ENCODE measurements around the gene EXOC2. TPM values are rescaled to one million over a fixed set of nuclear protein-coding genes. Genes with fewer than 3 reads are reported as not detected.

EXOC2 gene
- total RNA-seq, 1 experiment from 2014 or later: 62.4 TPM

- DNase-seq (ENCODE audit: low spot score): no peak
Observed at GRCh38 chr6:494394-494793, 198.5 kb downstream of the EXOC2 start.

DNA sequence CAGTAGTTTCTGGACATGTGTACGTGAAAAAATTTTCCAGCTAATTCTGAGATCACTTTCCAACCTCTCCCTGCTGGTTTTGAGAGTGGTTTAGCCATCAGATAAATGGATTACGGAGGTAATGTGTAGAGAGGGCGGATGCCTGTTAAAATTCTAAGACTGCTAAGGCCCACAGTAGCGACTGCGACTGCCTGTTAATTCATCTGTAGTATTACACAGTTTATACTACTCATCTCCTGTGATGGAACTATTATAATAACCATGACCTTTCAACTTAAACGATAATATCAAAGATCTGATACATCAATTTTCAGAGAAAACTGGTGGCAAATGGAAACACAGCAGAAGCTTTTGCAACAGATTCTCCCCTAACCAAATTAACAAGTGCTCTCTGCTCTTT lies 199.1 kb downstream of the EXOC2 start:
- no peak for DNase-seq (ENCODE audit: low spot score)

- no peak for DNase-seq (ENCODE audit: low spot score)
Observed at GRCh38 chr6:492816-493414, 200.0 kb downstream of the EXOC2 start.

GRCh38 chr6:492178-492577 lies 200.8 kb downstream of the EXOC2 start:
- no peak for DNase-seq (ENCODE audit: low spot score)

GRCh38 chr6:491233-491632 lies 201.7 kb downstream of the EXOC2 start:
- DNase-seq (ENCODE audit: low spot score): no peak

- DNase-seq (ENCODE audit: low spot score): no peak
Observed at GRCh38 chr6:490251-491037, 202.5 kb downstream of the EXOC2 start.

DNA sequence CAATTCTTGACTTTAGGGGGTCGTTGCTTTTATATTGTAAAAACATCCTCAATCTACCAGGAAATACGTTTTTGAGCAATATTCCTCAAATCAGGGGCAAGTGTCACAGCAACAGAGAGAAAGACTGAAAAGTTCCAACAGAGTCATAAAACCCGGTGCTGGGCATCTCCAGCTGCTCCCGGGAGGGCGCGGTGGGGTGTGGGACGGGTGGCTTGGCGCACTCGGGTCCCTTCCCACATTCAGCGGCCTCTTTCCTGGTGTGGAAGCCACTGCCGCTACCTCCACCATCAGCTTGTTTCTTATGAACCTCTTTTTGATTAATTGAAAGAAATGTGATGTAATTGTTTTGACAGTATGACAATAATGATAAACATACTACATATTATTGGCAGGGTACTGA lies 203.2 kb downstream of the EXOC2 start:
- no peak for DNase-seq (ENCODE audit: low spot score)

DNA sequence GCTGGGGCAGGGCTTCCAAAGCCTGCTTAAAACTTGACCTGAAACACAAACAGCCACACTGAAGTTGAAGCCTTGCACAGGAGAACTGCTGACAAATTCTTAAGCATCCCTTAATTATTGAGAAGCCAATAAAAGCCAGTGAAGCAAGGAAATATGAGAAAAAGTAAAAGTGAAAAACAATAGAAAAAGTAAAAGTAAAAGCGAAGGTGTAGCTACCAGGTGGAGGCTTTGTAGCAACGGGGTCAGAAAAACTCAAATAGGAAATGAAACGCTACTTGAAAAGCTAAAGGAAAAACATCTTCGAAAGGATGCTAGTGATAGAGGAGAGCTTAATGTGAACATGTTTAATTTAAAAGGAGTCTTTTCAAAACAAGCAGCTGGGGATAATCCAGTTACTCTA lies 203.9 kb downstream of the EXOC2 start:
- no peak for DNase-seq (ENCODE audit: low spot score)

DNA sequence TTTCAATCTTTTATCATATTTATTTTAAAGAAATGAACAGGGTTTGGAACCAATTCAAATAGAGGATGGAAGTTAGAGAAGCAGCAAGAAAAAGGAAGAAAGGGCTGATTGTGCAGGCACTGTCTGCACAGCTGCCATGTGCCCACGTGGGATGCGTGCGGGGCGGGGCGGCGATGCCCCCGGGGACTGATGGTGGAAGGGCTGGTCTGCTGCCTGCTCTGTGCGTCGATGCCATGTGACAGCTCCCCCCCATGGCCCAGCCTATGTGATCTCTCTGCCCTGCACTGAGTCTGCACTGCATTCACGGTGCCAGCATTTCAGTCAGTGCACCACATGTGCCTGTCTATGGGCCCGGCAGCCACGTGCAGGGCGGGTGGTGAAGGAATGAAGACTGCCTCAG lies 205.0 kb downstream of the EXOC2 start:
- DNase-seq (ENCODE audit: low spot score): no peak

DNA sequence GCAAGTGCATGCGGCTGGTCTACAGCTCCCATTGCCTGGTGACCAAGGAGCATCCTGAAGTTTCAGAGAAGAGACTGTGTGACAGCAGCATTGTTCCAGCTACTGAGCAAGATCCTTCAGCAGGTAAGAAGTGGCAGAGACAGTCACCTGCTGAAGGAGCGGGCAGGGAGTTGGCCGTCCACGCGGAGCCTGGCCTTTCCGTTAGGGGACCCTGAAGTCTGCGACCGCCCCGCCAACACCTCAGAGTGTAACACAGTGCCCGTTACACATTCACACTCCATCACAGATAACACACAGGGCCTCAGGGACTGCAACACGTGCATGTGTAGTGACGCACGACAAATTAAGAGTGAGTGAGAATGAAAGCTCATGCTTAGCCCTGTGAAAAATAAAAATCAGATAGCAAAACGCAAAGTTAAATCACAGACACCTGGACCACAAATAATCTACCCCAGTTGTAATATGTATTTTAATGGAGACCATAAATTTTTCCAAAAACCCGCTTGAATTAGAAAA lies 207.2 kb downstream of the EXOC2 start:
- no peak for DNase-seq (ENCODE audit: low spot score)

DNA sequence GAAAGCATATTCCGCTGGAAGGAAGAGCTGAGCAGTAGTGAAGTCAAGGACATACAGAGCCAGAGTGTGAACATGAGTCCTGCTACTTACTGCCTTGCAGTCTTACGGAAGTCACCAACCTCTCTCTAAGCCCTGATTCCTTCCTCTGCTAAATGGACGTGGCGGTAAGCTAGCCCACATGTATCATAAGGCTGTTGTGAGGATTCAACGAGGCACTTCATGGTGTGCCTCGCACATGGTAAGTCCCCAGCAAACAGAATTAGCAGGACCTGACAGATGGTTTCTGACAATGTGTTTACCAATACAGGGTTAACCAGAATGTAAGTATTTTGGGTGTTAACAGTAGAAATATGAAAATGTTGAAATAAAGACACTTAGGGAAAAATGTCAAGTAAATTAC lies 208.2 kb downstream of the EXOC2 start:
- DNase-seq (ENCODE audit: low spot score): no peak

- no peak for DNase-seq (ENCODE audit: low spot score)
Observed at GRCh38 chr6:484086-484745, 208.7 kb downstream of the EXOC2 start.

- no peak for DNase-seq (ENCODE audit: low spot score)
Observed at GRCh38 chr6:475314-475713, 217.6 kb downstream of the EXOC2 start.

DNA sequence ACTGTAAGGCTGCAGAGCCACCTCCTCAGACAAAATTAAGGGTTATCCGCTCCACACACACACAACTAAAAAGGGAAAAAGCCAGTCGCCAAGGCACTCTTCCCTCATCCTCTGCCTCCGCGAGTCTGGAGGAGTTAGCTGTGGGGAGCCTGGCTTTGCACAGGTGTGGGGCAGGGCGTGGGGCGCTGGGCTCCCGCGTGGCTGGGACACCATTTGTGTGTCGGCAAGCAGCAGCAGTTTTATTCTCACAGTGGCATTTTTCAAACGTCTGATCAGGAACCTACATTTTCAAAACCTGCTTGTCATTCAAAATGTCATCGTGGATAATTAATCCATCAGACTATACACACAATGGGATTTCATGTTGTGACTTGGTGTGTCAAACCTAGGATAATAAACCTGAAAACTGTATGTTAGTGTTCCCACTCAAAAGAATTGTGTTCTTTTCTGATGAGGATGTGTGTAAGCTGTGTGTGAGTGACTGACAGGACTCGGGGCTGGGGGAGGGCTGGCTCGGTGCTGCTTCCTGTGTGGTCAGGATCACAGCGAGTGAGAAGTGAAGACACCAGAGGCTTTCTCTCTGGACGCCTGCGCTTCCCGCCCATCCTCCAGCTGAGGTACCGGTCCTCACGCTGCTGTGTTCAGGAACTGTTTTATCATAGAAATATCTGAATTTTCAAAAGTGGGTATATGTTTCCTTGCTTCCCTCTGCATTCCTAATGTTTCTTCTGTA lies 218.3 kb downstream of the EXOC2 start:
- no peak for DNase-seq (ENCODE audit: low spot score)

DNA sequence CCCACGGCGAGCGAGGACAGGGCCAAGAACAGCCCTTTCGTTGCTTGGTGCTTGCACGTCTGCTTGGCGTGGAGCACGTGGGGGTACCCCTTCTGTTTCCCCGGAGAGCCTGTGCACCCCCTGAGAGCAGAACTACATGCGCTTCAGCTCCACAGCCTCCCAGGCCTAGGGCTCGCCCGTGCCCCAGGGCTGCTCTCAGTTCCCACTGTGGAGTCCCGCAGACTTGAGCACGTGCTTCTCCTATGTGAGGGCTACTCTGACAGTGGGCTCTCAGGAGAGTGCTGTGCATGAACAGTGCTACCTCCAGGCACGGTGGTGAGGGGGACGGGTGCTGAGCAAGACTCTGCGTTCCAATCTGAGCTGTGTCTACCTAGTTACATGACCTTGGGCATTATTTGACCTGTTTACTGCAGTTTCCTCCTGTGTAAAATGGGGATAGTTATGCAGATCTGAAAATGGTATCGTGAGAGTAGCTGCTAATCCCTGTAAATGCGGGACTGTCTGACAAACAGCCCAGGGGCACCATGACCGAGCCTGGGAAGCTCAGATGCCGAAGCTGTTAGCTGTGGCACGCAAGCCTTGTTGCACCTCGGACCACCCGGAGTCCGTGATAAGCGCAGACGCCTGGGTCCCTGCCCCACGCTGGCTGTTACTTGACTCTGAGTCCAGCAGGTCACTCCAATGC lies 219.0 kb downstream of the EXOC2 start:
- DNase-seq (ENCODE audit: low spot score): no peak

GRCh38 chr6:473356-473755 lies 219.6 kb downstream of the EXOC2 start:
- no peak for DNase-seq (ENCODE audit: low spot score)

- DNase-seq (ENCODE audit: low spot score): no peak
Observed at GRCh38 chr6:470901-471448, 222.0 kb downstream of the EXOC2 start.

- DNase-seq (ENCODE audit: low spot score): no peak
Observed at GRCh38 chr6:470051-470900, 222.7 kb downstream of the EXOC2 start.

DNA sequence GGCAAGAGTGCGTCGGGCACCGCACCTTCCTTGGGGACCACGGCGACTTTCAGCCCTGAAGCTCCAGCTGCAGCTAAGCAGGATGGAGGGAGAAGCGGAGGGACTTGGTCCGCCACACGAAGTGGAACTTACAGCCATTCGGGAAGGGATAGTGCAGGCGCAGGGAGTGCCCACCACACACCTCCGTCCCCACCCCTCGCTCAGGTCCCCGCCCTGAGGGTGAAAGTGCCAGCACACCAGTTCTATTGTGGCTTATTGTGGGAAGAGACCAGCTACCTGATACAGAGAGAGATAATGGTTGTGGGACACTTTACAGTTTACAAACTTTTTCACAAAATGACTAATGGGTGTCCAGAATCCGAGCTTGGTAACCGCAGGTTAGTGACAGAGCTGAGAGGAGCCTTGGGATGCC lies 225.3 kb downstream of the EXOC2 start:
- DNase-seq (ENCODE audit: low spot score): no peak

DNA sequence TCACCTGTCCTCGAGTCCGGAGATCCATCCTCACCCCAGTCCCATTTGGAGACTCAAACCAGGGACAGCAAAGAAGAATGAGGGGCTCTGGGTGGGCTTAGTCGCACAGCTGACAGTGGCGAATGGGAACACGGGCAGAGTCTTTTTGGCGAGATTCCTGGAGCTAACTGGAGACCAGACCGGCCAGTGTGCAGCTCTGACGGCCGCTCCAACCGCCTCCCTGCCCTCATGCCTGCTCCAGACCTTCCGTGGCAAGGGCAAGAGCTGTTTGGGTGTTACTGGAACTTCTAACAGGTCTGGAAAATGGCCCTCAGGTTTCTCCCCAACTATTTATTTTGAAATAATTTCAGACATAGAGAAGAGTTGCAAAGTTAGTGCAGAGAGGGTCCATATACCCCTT lies 225.8 kb downstream of the EXOC2 start:
- DNase-seq (ENCODE audit: low spot score): no peak
